Pancreas (tissue), 10 donors: ENCODE results near the gene INVS. TPM values are rescaled to one million over a fixed set of nuclear protein-coding genes. Genes with fewer than 3 reads are reported as not detected.

Source experiments
- ATAC-seq, 4 donors: fragments of 200-7000 bp; cut with Tn5 transposase; one replicate each; pipeline versions ENCODE4 v1.8.0 to v1.9.1; 2020; ENCODE audit warnings: mild to moderate bottlenecking in 4 of 4, moderate library complexity in 4 of 4
- DNase-seq, 6 donors: peaks; one replicate each; pipeline ENCODE4 v3.0.0-alpha.2; 2020
- FAIRE-seq: peaks from 2 replicates; lab custom pipeline; 2012; peaks lifted over from hg19 to GRCh38; lab: Jason Lieb, UNC
- H3K27ac ChIP-seq, 4 donors: fragments of 200-600 bp; sonication (generic); 1 replicate in 3 of 4; 2 replicates in 1 of 4; pipeline versions ENCODE4 v1.5.0 to v1.8.0; 2020
- H3K27me3 ChIP-seq, 4 donors: fragments of 200-600 bp; one replicate each; pipeline ENCODE4 v1.8.0; 2021
- H3K36me3 ChIP-seq, 3 donors: fragments of 200-600 bp; sonication (generic) in 1 of 3; one replicate each; pipeline versions ENCODE4 v1.5.0 to v1.8.0; 2020 to 2021
- H3K4me1 ChIP-seq, 3 donors: fragments of 200-600 bp; one replicate each; pipeline ENCODE4 v1.8.0; 2021
- H3K4me3 ChIP-seq, 4 donors: fragments of 200-600 bp; sonication (generic) in 2 of 4; one replicate each; pipeline versions ENCODE4 v1.5.0 to v1.8.0; 2020 to 2021
- H3K9me3 ChIP-seq, 4 donors: fragments of 200-600 bp; one replicate each; pipeline ENCODE4 v1.8.0; 2021
- CTCF ChIP-seq, 4 donors: fragments of 200-600 bp; sonication (generic) in 3 of 4; IDR thresholded peaks; one replicate each; pipeline versions ENCODE4 v1.5.0 to v1.8.0; 2021; ENCODE audit warnings: antibody characterized with exemption in 4 of 4
- WGBS, 2 donors: extraction: QIAGEN DNeasy Blood & Tissue Kit; methylation state at CpG; one replicate each; pipeline ENCODE4 v1.1.7; 2013; 5-methylcytosine and 5-hydroxymethylcytosine counted together
- intact Hi-C, 3 donors: fragments of 100-400 bp; cut with DNase I; formaldehyde crosslinking; loops; one replicate each; pipeline versions ENCODE4 v1.11.1 to v1.14.2; 2022
- polyA plus RNA-seq, 2 donors: library from polyadenylated mRNA; stranded (reverse); fragments of 200-250 nt; gene quantifications; one replicate each; pipeline ENCODE4 v1.2.3, GENCODE V29; 2013
- total RNA-seq, 6 donors: library from RNA; stranded (reverse); fragmentation: NEBNext Ultra II Directional in 4 of 6; extraction: Animal tissue kit (Norgen Biotek cat#: 25700) in 4 of 6; gene quantifications; one replicate each; pipeline versions ENCODE4 v1.2.1 to v1.2.4, GENCODE V29; 2021 to 2023
- donor health status: healthy with polysubstance abuse.
- donor health status: DM: no; HTN: no; CAD: no; lungs with moderate emphysema.
- donor health status: DM: no; HTN: no; CAD: no.
- donor health status: control.
- donor health status: control.
- donor health status: Bipolar disorder and iron deficiency.
- donor health status: DM: yes; HTN: yes; CAD: no.
- donor health status: DM: no; HTN: no; CAD: no.
- donor health status: DM: no; HTN: no; CAD: no.
- donor health status: DM: yes; HTN: yes; CAD: no.

The INVS gene
- total RNA-seq = 10 to 100 TPM in 1 of 6 donors, 1 to 10 TPM in 5; 3.7 to 15.0 (median 6.5) TPM
- polyA plus RNA-seq = 1 to 10 TPM; 3.1 to 5.7 TPM

GRCh38 chr9:100098887-100099721 is at the start of gene INVS, which contains the start of gene ERP44:
TSS of gene INVS (plus strand) at chr9:100099243. CDS start at chr9:100104522, 5,279 bp downstream.
TSS of gene ERP44 (minus strand) at chr9:100099000. CDS start at chr9:100098840, 160 bp downstream.
- Histone ChIP-seq H3K4me3 (peak within 1 kb of the TSS; percentile 70 to 98 (median 92)), H3K9me3 (no peaks in the 10 kb centered on the region), H3K27me3 (no peaks in the 10 kb centered on the region), H3K4me1 (peaks cover 15 to 35% (median 33%) of the 10 kb centered on the region in 3 donors), H3K27ac (peak within 1 kb of the TSS; percentile 79 to 85 (median 80)), H3K36me3 (peaks cover 0 to 4% (median 0%) of the 10 kb centered on the region in 3 donors)
- intact Hi-C loops = no loop called here
- no peak for TF ChIP-seq CTCF (IDR thresholded peaks at IDR 0.05)
- WGBS, 2 donors = 0% methylated on average over 54 of the region's 54 CpGs
- ATAC-seq (peak; percentile 95 to 98 (median 96)), DNase-seq (peak; percentile 93 to 100 (median 98)), FAIRE-seq (peak; percentile 60)

- peak; percentile 20 for FAIRE-seq
- H3K27me3 ChIP-seq = no peaks in the 10 kb centered on the region
- WGBS, 2 donors = 56 to 60% methylated on average over 1 of the region's 1 CpG
- H3K9me3 ChIP-seq = no peaks in the 10 kb centered on the region
- H3K27ac ChIP-seq = no peak overlapping the region
- no peak for TF ChIP-seq CTCF (IDR thresholded peaks at IDR 0.05)
- no peaks in the 10 kb centered on the region for H3K36me3 ChIP-seq
- no peak for DNase-seq
- no peak for ATAC-seq
- no peak overlapping the region for H3K4me3 ChIP-seq
- no peaks in the 10 kb centered on the region for H3K4me1 ChIP-seq
- intact Hi-C loops = no loop called here
These were observed 49.5 kb upstream of the INVS start for GRCh38 chr9:100049551-100049950.

GRCh38 chr9:100052375-100052774 is 46.7 kb upstream of the INVS start:
- Histone ChIP-seq H3K4me3 (no peak overlapping the region), H3K27ac (no peak overlapping the region), H3K36me3 (peaks cover 0 to 3% (median 0%) of the 10 kb centered on the region in 3 donors), H3K27me3 (no peaks in the 10 kb centered on the region), H3K9me3 (no peaks in the 10 kb centered on the region), H3K4me1 (no peaks in the 10 kb centered on the region)
- no peak for DNase-seq
- WGBS, 2 donors = 71 to 74% methylated on average over 6 of the region's 6 CpGs
- no peak for ATAC-seq
- intact Hi-C loops = no loop called here
- no peak for TF ChIP-seq CTCF (IDR thresholded peaks at IDR 0.05)
- FAIRE-seq = no peak

- no peak for FAIRE-seq
- ATAC-seq = no peak
These were observed 42.5 kb upstream of the INVS start for GRCh38 chr9:100056561-100056960.

More at GRCh38 chr9:100056561-100056960, 42.5 kb upstream of the INVS start:
- H3K36me3 ChIP-seq = peaks cover 0 to 8% (median 0%) of the 10 kb centered on the region in 3 donors
- no peaks in the 10 kb centered on the region for H3K9me3 ChIP-seq
- H3K27ac ChIP-seq = no peak overlapping the region
- 67 to 77% methylated on average over 2 of the region's 2 CpGs for WGBS, 2 donors
- H3K4me1 ChIP-seq = peaks cover 3 to 6% (median 5%) of the 10 kb centered on the region in 3 donors
- H3K27me3 ChIP-seq = no peaks in the 10 kb centered on the region
- H3K4me3 ChIP-seq = no peak overlapping the region
- no peak for TF ChIP-seq CTCF (IDR thresholded peaks at IDR 0.05)
- intact Hi-C loops = no loop called here
- no peak for DNase-seq
